Activated T-helper 17 cell treated with anti-CD3 and anti-CD28 coated beads, Interleukin-2, amount 50 U/mL, for 72 hours (primary cell): ENCODE results near the gene SERINC2. TPM values are rescaled to one million over a fixed set of nuclear protein-coding genes. Genes with fewer than 3 reads are reported as not detected.
"Not testable (repeated sequence)": the region's sequence is repeated elsewhere in the genome, so short reads cannot be mapped to it uniquely, and the experiment has no call there.

ENCODE experiments used
- ATAC-seq: fragments of 150-1000 bp; cut with Tn5 transposase; replicated peaks from 2 replicates; pipeline ENCODE4 v1.10.0; 2021; ENCODE audit warnings: mild to moderate bottlenecking, moderate library complexity
- H3K27ac Mint-ChIP-seq: one replicate; pipeline ENCODE4 v1.8.0; 2022; ENCODE audit warnings: mixed read lengths
- H3K27me3 Mint-ChIP-seq: one replicate; pipeline ENCODE4 v1.8.0; 2022; ENCODE audit warnings: mixed read lengths
- H3K36me3 Mint-ChIP-seq: one replicate; pipeline ENCODE4 v1.8.0; 2022; ENCODE audit warnings: low read depth, mild to moderate bottlenecking, mixed read lengths
- H3K4me1 Mint-ChIP-seq: one replicate; pipeline ENCODE4 v1.8.0; 2022; ENCODE audit warnings: mixed read lengths
- H3K4me3 Mint-ChIP-seq: one replicate; pipeline ENCODE4 v1.8.0; 2022; ENCODE audit warnings: mild to moderate bottlenecking, mixed read lengths
- H3K9me3 Mint-ChIP-seq: one replicate; pipeline ENCODE4 v1.8.0; 2022; ENCODE audit warnings: mixed read lengths
- total RNA-seq, 2 donors: library from RNA; stranded (reverse); gene quantifications; one replicate each; pipeline ENCODE4 v1.2.3, GENCODE V29; 2022

The SERINC2 gene
- total RNA-seq, 2 donors from 2014 or later = 0.13 TPM; not detected in 1

- ATAC-seq, H3K4me3 Mint-ChIP-seq, H3K4me1 Mint-ChIP-seq, H3K36me3 Mint-ChIP-seq, H3K27ac Mint-ChIP-seq, H3K9me3 Mint-ChIP-seq: not testable (repeated sequence)
- peaks cover 35% of the 10 kb centered on the region for H3K27me3 Mint-ChIP-seq
Observed at GRCh38 chr1:31472314-31472651, 59.3 kb downstream of the SERINC2 start.

- H3K9me3 Mint-ChIP-seq, H3K4me1 Mint-ChIP-seq, ATAC-seq, H3K27ac Mint-ChIP-seq, H3K36me3 Mint-ChIP-seq, H3K4me3 Mint-ChIP-seq: not testable (repeated sequence)
- peaks cover 35% of the 10 kb centered on the region for H3K27me3 Mint-ChIP-seq
Observed at GRCh38 chr1:31472673-31473072, 59.7 kb downstream of the SERINC2 start.

GRCh38 chr1:31473508-31473907 lies 60.5 kb downstream of the SERINC2 start:
- not testable (repeated sequence) for H3K4me3 Mint-ChIP-seq, ATAC-seq, H3K36me3 Mint-ChIP-seq, H3K4me1 Mint-ChIP-seq, H3K27ac Mint-ChIP-seq, H3K9me3 Mint-ChIP-seq
- peaks cover 35% of the 10 kb centered on the region for H3K27me3 Mint-ChIP-seq

DNA sequence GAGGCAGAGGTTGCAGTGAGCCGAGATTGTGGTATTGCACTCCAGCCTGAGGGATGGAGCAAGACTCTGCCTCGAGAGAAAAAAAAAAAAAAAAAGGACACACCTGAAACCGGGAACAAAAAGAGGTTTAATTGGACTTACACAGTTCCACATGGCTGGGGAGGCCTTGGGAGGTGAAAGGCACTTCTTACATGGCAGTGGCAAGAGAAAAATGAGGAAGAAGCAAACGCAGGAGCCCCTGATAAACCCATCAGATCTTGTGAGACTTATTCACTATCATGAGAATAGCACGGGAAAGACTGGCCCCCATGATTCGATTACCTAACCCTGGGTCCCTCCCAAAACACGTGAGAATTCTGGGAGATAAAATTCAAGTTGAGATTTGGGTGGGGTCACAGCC lies 61.6 kb downstream of the SERINC2 start:
- not testable (repeated sequence) for H3K9me3 Mint-ChIP-seq, H3K27ac Mint-ChIP-seq, H3K36me3 Mint-ChIP-seq, ATAC-seq, H3K4me3 Mint-ChIP-seq, H3K4me1 Mint-ChIP-seq
- H3K27me3 Mint-ChIP-seq = peaks cover 34% of the 10 kb centered on the region

GRCh38 chr1:31476891-31477846 lies 64.2 kb downstream of the SERINC2 start:
- Mint-ChIP-seq H3K4me3 (no peak overlapping the region), H3K4me1 (no peaks in the 10 kb centered on the region), H3K9me3 (peaks cover 5% of the 10 kb centered on the region), H3K27me3 (peaks cover 17% of the 10 kb centered on the region), H3K36me3 (no peaks in the 10 kb centered on the region), H3K27ac (no peak overlapping the region)
- no peak for ATAC-seq

DNA sequence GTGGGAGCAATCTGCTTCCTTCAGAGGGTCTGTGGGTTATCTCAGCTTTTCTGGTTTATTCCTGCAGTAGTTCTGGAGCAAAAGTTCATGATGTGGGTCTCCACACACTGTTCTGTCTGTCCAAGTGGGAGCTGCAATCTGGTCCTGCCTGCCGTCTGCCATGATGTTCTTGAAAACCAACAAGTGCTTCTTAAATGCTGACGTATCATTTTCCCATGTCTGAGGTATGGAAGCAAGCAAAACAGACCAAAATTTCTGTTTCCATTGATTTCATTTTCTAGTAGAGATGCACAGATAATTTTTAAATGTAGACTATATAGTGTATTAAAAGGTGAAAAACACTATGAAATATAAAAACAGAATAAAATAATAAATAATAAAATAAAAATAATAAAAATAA lies 65.2 kb downstream of the SERINC2 start:
- H3K4me1 Mint-ChIP-seq = no peaks in the 10 kb centered on the region
- no peak overlapping the region for H3K27ac Mint-ChIP-seq
- H3K36me3 Mint-ChIP-seq = no peaks in the 10 kb centered on the region
- no peak for ATAC-seq
- peaks cover 5% of the 10 kb centered on the region for H3K9me3 Mint-ChIP-seq
- H3K4me3 Mint-ChIP-seq = no peak overlapping the region
- peaks cover 15% of the 10 kb centered on the region for H3K27me3 Mint-ChIP-seq

- H3K27ac Mint-ChIP-seq = no peak overlapping the region
- no peak overlapping the region for H3K4me3 Mint-ChIP-seq
- no peak for ATAC-seq
- no peaks in the 10 kb centered on the region for H3K4me1 Mint-ChIP-seq
- H3K36me3 Mint-ChIP-seq = no peaks in the 10 kb centered on the region
- peaks cover 5% of the 10 kb centered on the region for H3K9me3 Mint-ChIP-seq
- peaks cover 15% of the 10 kb centered on the region for H3K27me3 Mint-ChIP-seq
Observed at GRCh38 chr1:31479811-31480210, 66.8 kb downstream of the SERINC2 start.

DNA sequence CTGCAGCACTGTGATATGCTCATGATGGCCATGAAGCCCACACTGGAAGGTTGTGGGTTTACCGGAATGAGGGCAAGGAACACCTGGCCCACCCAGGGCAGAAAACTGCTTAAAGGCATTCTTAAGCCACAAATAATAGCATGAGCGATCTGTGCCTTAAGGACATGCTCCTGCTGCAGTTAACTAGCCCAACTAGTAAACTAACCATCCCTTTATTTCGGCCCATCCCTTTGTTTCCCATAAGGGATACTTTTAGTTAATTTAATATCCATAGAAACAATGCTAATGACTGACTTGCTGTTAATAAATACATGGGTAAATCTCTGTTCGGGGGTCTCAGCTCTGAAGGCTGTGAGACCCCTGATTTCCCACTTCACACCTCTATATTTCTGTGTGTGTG lies 67.4 kb downstream of the SERINC2 start:
- not testable (repeated sequence) for H3K27ac Mint-ChIP-seq, H3K4me1 Mint-ChIP-seq, H3K4me3 Mint-ChIP-seq, H3K36me3 Mint-ChIP-seq, H3K9me3 Mint-ChIP-seq, ATAC-seq
- peaks cover 11% of the 10 kb centered on the region for H3K27me3 Mint-ChIP-seq

GRCh38 chr1:31482482-31483011 lies 69.5 kb downstream of the SERINC2 start:
- peaks cover 6% of the 10 kb centered on the region for H3K36me3 Mint-ChIP-seq
- ATAC-seq = no peak
- H3K4me1 Mint-ChIP-seq = peaks cover 5% of the 10 kb centered on the region
- peaks cover 3% of the 10 kb centered on the region for H3K27me3 Mint-ChIP-seq
- H3K27ac Mint-ChIP-seq = no peak overlapping the region
- H3K4me3 Mint-ChIP-seq = no peak overlapping the region
- peaks cover 5% of the 10 kb centered on the region for H3K9me3 Mint-ChIP-seq

GRCh38 chr1:31483012-31483946 lies 70.3 kb downstream of the SERINC2 start:
- peaks cover 5% of the 10 kb centered on the region for H3K9me3 Mint-ChIP-seq
- no peak overlapping the region for H3K27ac Mint-ChIP-seq
- no peak for ATAC-seq
- peaks cover 8% of the 10 kb centered on the region for H3K4me1 Mint-ChIP-seq
- H3K4me3 Mint-ChIP-seq = no peak overlapping the region
- peaks cover 3% of the 10 kb centered on the region for H3K27me3 Mint-ChIP-seq
- H3K36me3 Mint-ChIP-seq = peaks cover 6% of the 10 kb centered on the region

Other genes with a start within 250 kb of the SERINC2 start
- gene NKAIN1, start 173.3 kb upstream of the SERINC2 start, total RNA-seq = not detected
- gene SNRNP40, start 116.4 kb upstream of the SERINC2 start, total RNA-seq = 100 to 1,000 TPM in 1 of 2 donors, 10 to 100 TPM in 1; 62.2 to 115 TPM
- 10 to 100 TPM; 17.3 to 27.2 TPM for gene ZCCHC17, start 116.2 kb upstream of the SERINC2 start, total RNA-seq
- gene FABP3, start 40.1 kb upstream of the SERINC2 start, total RNA-seq = not detected
- gene TINAGL1, start 163.3 kb downstream of the SERINC2 start, total RNA-seq = not detected
- gene HCRTR1, start 204.5 kb downstream of the SERINC2 start, total RNA-seq = not detected
- gene PEF1, start 231.7 kb downstream of the SERINC2 start, total RNA-seq = 10 to 100 TPM; 32.7 to 51.5 TPM